Urothelium cell line (cell line): ENCODE results near the gene RHBDL3.
A peak's percentile ranks its signal among the peaks of the same experiment; 100 is the strongest.
"Not testable (repeated sequence)": the region's sequence is repeated elsewhere in the genome, so short reads cannot be mapped to it uniquely, and the experiment has no call there.

Source experiments
- DNase-seq: peaks from one replicate; pipeline ENCODE4 v3.0.0; 2011; ENCODE audit warnings: low spot score, mixed read lengths
- FAIRE-seq: peaks from 2 replicates; lab custom pipeline; 2011; peaks lifted over from hg19 to GRCh38; lab: Jason Lieb, UNC

Gene RHBDL3, protein sequence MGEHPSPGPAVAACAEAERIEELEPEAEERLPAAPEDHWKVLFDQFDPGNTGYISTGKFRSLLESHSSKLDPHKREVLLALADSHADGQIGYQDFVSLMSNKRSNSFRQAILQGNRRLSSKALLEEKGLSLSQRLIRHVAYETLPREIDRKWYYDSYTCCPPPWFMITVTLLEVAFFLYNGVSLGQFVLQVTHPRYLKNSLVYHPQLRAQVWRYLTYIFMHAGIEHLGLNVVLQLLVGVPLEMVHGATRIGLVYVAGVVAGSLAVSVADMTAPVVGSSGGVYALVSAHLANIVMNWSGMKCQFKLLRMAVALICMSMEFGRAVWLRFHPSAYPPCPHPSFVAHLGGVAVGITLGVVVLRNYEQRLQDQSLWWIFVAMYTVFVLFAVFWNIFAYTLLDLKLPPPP

DNA sequence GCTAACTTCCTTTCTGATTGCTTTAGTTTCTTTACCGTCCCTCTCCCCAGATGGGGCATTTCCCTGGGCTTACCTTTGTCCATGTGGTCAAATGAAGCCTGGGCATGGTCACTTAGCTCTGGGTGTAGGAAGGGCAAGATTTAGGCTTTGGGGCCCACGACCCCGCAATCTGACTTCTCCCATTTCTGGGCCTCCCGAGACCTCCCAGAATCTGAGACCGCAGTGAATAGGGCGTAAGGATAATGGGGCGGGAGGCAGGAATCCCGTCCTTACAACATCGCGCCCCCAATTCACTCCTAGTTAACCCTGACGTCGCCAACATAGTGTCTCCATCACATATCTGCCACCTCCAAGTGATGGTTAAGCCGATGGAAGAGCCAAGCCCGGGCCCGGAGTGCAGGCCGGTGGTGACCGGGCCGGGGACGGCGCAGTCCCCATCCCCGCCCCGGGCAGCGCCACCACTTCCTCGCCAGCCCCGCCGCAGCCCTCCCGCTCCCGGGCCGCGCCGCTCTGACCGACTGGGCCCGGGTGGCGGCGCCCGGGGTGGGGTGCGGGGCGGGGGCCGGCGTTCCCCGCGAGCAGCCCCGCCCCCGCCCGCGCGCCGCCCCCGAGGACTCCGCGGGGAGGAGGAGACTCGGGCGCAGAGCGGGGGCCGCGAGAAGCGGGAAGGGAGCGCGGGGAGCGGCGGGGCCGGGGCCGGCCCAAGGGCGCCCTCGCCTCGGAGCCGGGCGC is at the start of gene RHBDL3:
TSS of gene RHBDL3 (plus strand) at position 641 of the 732 bp plus-strand sequence. CDS start 358 bp downstream, outside the sequence.
- FAIRE-seq = no peak
- peak; percentile 77 for DNase-seq

DNA sequence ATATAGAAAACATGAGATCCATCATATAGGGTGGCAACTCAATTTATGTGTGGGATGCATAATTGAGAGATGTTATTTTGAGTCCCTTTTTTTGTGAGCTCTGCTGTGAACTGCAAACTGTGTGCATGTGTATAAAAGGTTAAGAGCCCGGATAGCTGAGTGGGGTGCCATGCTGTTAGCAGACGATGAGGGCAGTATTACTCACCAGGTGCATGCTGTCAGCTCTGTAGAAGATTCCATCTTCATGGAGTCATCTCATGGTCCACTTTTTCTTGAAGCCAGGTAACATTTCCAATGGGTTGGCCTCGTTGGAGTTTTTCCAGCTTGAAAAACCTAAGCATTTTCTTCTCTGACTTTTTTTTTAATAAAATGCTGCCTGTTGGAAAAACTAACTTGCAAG is 43.0 kb upstream of the RHBDL3 start:
- peak; percentile 35 for DNase-seq
- FAIRE-seq = no peak

DNA sequence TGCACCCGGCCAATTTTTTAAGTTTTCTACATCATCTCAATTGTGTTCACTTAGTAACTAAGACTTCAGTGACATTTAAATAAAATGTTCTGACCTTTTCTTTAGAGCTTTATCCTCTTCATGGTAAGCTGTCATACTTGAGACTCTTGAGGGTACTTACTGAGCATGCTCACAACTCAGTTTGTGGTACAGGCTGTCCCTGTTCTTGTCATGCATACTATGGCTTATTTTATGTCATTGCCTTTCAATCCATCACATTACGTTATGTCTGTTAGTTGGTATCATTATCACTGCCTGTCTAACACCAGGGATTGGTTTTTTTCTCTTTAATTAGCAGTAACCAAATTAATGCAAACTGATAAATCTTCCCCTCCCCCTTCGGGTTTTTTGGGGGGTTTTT is 41.9 kb upstream of the RHBDL3 start:
- no peak for FAIRE-seq
- DNase-seq = no peak

DNA sequence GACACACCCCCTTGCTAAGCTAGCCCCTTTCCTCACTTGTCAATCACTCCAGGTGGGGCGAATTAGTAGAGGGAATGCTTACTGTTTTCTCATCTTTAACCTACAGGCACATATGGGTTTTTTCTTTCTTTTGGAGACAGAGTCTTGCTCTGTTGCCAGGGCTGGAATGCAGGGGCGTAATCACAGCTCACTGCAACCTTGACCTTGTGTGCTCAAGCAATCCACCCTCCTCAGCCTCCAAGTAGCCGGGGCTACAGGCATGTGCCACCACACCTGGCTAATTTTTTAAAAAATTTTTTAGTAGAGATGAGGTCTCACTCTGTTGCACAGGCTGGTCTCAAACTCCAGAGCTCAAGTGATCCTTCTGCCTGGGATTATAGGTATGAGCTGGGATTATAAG is 38.7 kb upstream of the RHBDL3 start:
- FAIRE-seq = no peak

DNA sequence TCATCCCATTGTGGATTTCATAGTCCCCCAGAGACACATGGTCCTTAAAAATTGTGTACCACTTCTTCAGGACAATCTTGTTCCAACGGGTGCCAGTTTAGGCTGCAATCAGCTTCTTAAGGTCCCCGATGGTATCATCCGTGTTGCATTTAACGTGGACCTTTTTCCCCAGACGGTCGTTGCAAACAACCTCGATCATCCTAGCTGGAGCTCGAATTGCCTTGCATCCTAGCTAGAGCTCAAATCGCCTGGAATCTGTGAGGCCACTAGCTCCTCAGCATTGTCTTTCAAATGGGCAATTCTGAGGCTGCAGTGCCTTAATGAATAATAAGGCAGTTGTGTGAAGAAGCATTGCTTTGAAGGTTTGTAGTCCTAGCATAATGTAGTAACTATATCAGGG is 37.7 kb upstream of the RHBDL3 start:
- DNase-seq (no peak), FAIRE-seq (no peak)

More for the DNA sequence above, 38.7 kb upstream of the RHBDL3 start:
- no peak for DNase-seq

DNA sequence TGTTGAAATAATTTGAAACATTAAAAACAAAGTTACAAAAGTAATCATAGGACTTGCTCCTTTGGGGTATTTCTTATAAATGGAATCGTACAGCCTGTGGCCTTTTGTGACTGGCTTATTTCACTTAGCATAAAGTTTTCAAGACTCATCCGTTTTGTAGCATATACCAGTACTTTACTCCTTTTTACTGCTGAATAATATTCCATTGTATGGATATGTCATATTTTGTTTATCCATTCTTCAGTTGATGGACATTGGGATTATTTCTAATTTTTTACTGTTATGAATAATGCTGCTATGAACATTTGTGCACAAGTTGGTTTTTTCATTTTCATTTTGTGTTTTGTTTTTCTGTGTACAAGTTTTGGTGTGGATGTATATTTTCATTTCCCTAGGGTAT is 30.0 kb upstream of the RHBDL3 start:
- FAIRE-seq (no peak), DNase-seq (no peak)

DNA sequence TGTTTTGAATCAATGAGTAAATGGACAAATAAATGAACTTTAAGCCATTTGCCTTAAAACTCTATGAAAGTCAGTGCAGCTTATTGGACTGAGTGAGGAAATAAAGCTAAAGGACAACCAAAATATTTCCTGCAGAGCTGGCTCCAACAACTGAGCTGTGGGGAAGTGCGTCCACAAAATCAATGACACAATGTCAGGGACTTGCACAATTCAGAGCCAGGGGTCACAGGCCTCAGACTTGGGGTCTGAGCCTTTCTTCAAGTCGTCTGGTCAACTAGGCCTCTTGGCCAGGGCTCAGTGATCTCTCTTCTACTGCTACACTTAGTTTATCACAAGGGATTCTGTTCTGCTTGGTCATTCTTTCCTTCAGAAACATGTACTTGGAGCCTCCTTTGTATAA is 26.2 kb upstream of the RHBDL3 start:
- DNase-seq (no peak), FAIRE-seq (no peak)

DNA sequence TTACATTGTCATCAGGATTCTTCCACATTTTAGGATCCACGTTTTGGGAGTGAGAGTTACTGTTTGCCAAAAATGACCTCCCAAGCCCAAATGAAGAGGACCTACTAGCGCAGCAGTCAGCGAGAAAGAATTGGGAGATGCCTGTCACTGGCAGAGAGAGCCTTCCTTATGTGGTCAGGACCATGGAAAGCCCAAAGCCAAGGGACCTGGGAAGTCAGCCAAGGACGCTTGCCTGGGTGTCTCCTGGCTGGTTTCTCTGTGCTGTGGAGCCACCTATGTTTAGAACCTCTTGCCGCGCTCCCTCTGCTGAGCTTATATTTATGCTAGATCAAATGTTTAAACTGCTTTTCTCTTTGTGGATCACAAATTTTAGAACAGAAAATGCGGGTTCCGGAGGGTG is 24.9 kb upstream of the RHBDL3 start:
- FAIRE-seq (no peak), DNase-seq (no peak)

DNA sequence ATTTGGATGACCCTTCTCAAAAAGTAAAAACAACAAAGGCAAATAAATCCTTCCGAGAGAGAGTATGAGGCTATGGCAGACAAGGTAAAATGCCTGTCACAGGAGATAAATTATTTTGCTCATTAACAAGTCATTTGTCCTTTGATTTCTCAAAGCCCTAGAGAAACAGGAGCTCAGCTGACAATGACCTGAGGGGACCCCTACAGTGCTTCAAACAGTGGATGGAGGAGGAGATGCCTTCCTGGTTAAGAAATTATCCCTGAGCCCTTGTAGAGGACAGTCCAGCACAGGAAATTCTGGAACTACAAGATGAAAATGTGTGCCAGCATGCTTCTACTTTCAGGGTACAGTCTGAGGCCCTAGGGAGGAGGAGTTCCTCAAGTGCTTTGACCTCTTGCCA is 24.0 kb upstream of the RHBDL3 start:
- no peak for FAIRE-seq
- no peak for DNase-seq

DNA sequence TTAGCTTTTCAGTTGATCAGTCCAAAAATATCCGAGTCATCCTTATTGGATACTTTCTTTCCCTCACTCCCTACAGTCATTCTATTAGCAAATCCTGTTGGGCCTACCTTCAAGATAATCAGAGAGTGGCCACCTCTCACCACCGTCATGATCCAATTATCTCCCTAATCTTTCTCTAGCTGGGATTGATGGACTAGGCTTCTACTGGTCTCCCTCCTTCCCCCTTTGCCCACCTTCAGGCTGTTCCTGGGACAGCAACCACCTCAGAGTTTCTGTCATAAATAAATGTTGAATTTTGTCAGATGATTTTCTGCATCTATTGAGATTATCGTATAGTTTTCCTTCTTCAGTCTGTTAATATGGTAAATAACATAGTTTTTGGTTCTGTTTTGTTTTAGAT is 16.2 kb upstream of the RHBDL3 start:
- DNase-seq = no peak
- no peak for FAIRE-seq

DNA sequence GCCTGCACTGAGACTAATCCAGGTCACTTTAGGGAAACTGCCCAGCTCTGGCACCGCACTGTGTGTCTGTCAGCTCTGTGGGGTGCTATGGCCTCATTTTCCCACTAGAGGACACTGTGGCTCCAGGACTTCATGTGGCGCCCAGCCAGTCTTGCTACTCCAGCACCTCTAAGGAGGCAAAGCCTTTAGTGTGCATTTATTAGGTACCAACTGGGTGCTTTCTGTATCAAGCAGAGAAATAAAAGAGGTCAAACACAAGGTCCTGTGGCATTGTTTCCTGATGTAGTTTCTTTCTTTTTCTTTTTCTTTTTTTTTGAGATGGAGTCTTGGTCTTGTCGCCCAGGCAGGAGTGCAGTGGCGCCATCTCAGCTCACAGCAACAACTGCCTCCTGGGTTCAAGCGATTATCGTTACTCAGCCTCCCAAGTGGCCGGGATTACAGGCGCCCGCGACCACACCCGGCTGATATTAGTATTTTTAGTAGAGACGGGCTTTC is 12.5 kb upstream of the RHBDL3 start:
- FAIRE-seq (peak; percentile 75), DNase-seq (peak; percentile 84)

DNA sequence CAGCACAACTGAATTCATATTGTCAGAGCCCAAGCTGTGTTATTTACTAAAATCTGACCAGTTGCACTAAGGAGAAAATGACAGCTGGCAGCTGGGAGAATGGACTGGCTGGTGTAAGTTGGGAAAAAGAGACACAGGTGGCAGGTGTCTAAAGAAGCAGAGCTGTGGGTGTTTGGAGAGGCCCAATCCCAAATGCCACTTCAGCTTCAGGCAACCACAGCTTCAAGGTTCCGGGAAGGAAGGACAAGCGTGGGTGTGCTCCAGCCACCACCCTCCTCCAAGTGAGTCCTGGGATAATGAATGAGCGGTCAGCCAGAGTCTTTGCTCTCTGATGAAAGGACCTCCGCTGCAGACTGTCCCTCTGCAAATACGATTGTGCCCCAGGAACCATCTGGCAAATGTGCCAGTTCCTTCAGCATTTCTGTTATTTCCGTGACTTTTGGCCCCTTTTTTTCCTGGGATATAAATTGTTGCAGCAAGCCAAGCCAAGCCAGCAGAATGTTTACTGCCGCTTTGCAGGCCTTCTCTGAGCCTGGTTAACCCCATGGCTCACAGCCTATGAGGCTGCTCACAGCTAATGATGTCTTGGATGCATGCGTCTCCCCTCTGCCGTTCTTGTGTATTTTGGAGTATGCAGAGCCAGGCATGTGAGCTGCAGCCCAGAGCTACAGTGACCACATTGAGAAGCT is 9.5 kb upstream of the RHBDL3 start:
- DNase-seq (no peak), FAIRE-seq (no peak)

DNA sequence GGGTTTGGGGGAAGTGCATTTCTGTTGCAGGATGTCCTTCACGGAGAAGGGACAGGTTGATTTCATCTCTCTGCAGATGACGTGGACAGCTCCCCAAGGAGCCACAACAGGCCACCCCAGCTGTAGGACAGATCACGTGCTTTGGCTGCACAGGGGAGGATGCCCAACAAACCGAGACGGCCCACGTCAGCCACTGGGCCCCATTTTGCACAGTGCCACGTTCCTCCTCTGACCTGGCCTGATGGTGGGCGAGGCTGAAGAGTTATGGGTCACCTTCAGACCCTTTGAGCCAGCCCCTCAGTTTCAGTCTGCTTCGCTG is 9.0 kb upstream of the RHBDL3 start:
- no peak for FAIRE-seq
- DNase-seq = no peak

DNA sequence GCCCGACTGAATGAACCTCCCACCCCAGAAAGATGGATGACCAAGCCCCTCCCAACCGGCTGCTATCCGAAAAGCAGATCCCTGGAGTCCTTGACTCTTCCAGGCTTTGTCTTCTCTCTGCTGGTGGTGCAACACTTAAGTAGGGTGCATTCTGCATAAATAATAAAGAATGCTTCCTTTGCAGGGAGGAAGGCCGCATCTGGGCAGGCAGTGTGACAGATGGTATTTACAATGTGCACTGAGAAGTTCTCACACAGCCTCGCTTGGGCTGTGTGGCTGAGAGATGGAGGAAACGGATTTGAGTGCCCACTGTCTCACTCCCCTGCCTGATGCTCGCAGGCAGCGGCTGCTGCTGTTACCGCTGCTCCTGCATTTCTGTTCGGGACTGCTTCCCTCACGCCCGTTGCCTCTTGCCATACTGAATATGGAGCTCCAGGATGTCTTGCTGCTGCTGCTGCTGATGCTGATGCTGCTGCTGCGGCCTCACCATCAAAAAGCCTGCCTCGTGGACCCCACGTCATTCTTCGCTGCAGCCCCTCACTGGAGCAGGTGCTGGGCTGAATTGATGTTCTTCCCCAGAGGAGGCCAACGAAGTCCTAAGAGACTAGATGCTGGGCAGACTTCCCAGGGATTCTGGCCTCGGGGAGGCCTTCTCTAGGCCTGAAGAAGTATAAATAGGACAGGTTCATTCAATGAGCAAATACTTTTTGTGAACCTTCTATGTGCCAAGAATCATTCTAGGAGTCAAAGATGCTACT is 7.1 kb upstream of the RHBDL3 start:
- no peak for FAIRE-seq
- no peak for DNase-seq

DNA sequence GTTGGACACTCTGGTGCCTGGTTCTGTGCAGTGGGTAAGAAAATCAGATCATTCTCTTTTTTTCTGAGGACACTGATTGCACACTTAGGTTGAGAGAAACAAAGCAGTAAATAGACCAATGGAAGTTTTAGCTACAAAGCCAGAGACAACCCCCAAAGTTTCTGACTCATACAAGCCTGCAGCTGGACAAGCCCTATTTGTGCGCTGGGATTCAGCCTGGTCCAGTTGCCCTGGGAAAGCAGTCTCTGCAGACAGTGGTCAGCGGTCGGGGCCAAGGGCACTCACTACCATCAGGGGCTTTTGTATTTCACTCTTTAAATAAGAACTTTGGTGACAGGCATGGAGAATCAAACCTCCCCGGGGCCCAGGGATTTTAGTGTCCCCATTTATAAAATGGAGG is 6.0 kb upstream of the RHBDL3 start:
- DNase-seq = no peak
- no peak for FAIRE-seq

DNA sequence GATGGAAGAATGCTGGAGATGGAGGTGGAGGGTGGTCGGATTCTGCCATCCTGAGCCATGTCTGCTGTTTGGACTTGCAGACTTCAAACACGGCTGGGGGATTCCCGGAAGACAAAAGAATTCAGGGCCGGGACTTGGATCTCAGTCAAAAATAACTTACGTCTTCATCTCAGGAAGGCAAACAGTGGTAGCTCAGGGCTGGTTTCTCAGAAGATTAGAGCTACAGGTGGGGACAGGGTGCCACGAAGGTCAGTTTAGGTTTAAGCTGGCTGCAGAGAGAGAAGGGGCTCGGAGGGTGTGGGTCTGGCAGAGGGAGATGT is 4.3 kb upstream of the RHBDL3 start:
- no peak for DNase-seq
- no peak for FAIRE-seq

DNA sequence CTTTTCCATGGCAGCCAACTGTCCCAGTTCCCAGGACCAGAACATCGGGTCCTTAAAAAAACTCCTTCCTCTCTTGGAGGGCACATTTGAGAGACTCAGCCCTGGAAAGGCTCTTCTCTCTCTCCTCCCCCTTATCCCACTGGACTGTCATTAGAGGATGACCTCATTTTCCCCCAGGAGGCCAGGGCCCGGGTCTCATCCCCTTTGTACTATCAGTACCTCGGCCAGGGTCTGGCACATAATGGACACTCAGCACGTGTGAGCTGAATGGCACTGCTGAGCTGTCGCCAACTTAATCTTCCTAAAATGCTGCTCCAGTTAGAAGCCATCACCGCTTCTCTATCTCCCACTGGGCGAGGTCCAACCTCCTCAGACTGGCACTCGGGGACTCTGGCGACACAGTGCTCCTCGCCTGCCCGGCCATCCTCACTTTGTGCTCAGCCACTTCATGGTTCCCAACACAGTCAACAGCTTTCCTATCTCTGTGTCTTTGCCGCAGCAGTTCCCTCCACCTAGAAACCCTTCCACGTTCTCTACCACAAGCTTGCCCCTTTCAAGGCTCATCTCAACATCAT is 3.6 kb upstream of the RHBDL3 start:
- no peak for FAIRE-seq
- DNase-seq = no peak

DNA sequence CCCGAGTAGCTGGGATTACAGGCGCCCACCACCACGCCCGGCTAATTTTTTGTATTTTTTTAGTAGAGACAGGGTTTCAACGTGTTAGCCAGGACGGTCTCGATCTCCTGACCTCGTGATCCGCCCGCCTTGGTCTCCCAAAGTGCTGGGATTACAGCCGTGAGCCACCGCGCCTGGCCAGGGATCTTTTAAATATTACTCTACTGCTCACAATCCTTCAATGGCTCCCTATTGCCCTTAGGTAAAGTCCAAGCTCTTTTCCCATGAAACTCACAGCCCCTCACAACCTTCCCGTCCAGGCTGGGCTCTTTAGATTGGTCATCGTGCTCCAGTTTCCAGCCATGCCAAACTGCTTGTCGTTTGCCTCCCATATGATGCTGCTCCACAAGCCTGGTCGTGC is 2.1 kb upstream of the RHBDL3 start:
- not testable (repeated sequence) for FAIRE-seq, DNase-seq

DNA sequence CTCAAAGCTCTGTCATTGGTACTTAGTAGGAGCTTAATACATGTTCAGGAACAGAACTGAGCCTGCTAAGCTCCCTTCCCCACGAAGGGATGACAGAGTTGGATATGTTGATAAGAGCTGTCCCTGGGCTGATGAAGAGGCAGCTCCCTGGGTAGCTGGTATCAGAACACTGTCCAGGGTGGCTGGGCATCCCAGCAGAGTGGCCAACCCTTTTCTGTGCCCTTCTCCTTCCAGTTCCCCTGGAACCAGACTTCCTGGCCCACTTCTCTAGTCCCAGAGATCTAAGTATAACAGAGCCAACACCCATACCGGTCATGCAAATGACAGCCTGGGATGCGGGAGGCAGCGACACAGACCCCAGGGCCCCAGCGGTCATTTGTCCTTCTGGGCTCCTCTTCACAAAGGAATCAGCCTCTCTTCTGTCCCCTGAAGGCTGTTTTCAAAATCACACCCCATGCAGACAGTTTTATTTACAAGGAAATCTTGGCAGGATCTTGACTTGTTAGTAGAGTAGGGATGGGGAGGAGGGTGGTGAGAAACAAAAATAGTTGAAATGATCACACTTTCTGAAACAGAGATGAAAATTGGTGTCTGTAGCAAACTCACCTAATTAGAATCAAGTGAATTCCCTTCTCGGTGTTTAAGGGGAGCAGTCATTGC is 1.4 kb upstream of the RHBDL3 start:
- DNase-seq (no peak), FAIRE-seq (no peak)

DNA sequence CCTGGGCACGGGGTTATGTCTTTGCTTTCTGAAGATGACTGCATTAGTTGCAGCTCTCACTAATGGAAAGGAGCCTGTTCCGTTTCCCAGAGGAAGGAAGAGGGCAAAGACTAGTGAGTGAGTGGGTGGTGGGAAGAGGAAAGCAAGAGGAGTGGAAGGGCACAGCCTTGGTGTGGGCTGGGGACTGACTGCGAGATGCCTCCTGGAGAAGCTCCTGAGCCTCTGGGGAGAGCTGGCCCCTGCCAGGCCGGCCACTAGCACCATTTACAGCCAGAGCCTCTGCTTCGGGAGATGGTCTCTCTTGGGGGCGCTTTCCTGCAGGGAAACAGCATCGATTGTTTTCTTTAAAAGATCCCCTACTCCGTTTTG is 825 bp upstream of the RHBDL3 start:
- FAIRE-seq = no peak
- DNase-seq = no peak
